GM19468 (cell line): ENCODE data around the gene MYOCOS.
A peak's percentile ranks its signal among the peaks of the same experiment; 100 is the strongest.
"Not testable (repeated sequence)": the region's sequence is repeated elsewhere in the genome, so short reads cannot be mapped to it uniquely, and the experiment has no call there.

Experiments
- ATAC-seq: cut with Tn5 transposase; IDR thresholded peaks from one replicate; pipeline ENCODE4 v1.9.1; 2021; ENCODE audit warnings: mild to moderate bottlenecking, moderate library complexity, moderate number of reproducible peaks; ENCODE audit not compliant: unreplicated experiment; ENCODE audit errors: extremely low read depth

MYOCOS gene, protein sequence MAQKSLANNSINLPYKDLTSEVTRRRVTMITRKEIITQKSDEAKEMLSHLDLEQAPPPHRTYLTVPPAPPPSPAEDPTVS

DNA sequence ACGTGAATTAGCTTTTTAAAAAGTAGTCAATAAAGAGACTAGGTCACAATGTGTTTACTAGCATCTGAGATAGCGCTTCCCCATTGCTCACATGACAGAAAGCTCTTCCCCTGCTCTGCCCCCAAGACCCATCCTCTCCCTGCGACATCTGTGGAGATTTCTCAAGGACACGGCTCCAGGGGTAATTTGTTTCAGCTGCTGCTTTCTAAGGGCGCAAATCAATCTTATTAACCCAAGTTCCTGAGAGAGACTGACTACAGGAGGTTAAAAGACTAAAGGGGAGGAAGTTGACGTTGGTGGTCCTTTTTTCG is at the start of gene MYOCOS:
TSS of gene MYOCOS (plus strand) at position 92 of the 311 bp plus-strand sequence. CDS start 1,641 bp downstream, outside the sequence.
- ATAC-seq = no peak

DNA sequence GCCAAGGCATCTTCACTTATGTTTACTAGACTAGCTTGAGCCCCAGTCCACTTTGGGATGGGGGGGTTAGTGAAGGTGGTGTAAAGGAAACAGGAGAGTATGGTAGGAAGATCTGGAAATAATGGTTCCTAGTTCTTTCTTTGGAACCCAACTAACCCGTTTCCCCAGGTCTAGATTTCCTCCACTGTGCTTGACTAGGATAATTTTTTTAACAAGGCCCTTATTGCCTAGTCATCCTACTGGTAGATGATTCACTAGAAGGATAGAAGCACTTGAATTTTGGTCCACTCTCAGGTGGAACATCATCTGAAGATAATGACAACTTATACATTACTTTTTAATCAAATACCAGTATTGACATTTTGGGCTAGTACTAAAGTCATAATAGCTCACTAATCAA is 45.9 kb upstream of the MYOCOS start:
- ATAC-seq = no peak

- ATAC-seq = no peak
These were observed 40.8 kb upstream of the MYOCOS start for GRCh38 chr1:171581226-171581625.

DNA sequence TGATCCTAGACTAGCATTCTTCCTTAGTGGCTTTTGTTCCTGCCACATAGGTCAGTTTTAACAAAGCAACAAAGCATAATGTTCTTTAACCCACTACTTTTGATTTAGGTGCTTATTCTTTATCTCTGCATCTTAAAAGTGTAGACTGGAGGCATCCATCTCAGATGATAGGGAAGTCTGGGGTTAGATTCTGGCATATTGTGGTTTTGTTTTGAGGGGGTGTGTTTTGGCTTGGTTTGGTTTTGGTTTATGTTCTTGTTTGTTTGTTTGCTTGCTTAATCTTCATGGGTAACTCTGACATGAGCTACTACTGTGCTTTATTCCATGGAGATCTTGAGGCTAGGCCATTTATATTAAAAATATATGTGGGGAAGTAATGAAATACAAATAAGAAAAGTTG is 40.3 kb upstream of the MYOCOS start:
- no peak for ATAC-seq

- no peak for ATAC-seq
These were observed 39.5 kb upstream of the MYOCOS start for GRCh38 chr1:171582589-171582988.

DNA sequence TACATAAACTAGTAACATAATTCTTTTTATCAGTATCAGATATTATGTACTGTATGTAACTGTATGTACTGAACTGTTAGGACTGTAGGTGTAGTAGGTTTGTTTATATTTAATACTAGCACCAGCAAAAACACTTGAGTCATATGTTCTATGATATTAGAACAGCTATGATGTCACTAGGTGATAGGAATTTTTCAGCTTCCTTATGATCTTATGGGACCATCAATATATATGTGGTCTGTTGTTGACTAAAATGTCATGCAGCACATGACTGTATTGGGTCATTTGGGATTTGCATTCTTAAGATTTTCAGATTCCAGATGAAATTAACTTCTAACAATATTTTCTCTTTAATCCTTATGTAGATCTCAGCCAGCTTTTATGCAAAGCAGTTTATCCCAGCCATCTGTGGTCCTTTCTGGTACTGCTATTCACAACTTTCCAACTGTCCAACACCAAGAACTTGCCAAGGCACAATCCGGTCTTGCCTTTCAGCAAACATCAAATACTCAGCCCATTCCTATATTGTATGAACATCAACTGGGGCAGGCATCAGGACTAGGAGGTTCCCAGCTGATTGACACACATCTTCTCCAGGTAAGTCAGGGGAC is 38.3 kb upstream of the MYOCOS start:
- ATAC-seq = no peak

DNA sequence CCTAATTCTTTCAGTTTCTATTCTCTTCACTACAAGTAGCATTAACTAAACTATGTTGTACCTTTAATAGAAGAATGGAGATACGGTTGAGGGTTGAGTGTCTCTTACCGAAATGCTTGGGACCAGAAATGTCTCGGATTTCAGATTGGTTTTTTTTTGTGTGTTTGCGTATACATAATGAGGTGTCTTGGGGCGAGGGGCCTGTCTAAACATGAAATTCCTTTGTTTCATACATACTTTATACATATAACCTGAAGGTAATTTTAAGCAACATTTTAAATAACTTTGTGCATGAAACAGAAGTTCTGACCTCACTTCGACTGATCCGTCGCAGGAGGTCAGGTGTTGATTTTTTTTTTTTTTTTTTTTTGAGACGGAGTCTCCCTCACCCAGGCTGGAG is 36.3 kb upstream of the MYOCOS start:
- no peak for ATAC-seq

DNA sequence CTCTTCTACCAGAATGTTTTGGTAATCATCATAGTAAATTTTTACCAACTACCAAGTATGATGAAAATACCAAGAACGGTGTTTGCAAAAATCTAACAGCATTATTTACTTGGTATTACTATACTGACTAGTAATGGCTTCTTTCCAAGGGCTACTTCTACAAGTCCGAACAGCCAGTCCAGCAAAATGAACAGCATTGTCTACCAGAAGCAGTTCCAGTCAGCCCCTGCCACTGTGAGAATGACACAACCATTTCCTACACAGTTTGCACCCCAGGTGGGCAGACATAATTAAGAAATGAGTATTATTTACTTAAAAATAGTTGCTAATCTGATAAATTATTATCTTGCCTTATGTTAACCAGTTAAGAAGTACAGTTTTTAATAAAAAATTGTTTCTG is 33.8 kb upstream of the MYOCOS start:
- ATAC-seq = no peak

DNA sequence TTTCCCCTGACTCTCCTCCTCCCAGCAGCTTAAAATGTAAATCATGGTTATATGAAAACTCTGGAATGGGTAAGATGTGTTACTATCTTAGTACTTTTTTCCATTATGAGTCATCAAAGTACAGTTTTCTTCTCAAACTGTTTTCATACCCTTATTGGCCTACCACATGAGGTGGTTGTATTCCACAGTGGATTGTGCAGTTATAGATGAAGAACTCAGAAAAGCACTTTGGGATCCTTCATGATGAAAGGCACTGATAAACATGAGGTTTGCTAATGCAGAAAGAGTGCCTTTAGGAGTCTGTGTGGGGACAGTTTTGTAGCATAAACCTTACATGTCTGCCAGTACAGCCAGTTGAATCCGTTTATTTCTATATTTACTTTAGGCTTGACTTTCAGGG is 32.0 kb upstream of the MYOCOS start:
- no peak for ATAC-seq

GRCh38 chr1:171595324-171595723 is 26.7 kb upstream of the MYOCOS start:
- no peak for ATAC-seq

GRCh38 chr1:171596119-171596518 is 25.9 kb upstream of the MYOCOS start:
- ATAC-seq = no peak

DNA sequence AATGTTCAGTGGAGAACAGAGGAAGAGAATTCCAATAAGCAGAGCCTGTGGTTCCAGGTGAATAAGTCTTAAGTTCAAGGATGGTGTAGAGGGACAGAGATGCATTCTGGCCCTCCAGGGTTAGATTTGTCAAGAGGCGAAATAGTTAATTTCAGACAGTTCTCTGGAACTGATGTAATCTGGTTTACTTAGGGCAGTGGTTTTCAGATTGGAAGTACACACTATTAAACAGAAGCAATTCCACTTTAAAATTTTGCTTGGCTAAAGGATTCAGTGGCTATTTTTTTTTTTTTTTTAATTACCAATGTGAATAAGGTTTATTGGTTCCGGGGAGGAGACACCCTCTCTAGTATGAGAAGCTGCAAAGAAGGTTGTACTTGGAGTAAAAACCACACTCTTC is 25.3 kb upstream of the MYOCOS start:
- ATAC-seq = no peak

DNA sequence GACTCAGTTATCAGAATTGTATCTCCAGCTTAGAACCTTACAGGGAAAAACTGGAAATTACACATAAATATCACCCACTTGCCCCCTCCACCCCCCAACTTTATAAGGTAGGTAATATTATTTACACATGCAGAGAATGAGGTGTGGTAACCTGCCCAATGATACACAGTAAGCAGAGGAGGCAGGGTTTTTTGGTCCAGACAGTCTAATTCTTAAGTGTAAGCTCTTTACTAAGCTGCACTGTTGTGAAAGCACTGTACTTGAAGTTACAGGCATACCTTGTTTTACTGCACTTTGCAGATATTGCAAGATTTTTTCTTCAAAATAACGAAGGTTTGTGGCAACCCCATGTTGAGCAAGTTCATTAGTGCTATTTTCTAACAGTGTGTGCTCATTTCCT is 24.8 kb upstream of the MYOCOS start:
- no peak for ATAC-seq

- ATAC-seq = not testable (repeated sequence)
These were observed 21.7 kb upstream of the MYOCOS start for GRCh38 chr1:171600310-171600709.

- ATAC-seq = no peak
These were observed 21.2 kb upstream of the MYOCOS start for GRCh38 chr1:171600862-171601261.

GRCh38 chr1:171603042-171603441 is 19.0 kb upstream of the MYOCOS start:
- not testable (repeated sequence) for ATAC-seq

DNA sequence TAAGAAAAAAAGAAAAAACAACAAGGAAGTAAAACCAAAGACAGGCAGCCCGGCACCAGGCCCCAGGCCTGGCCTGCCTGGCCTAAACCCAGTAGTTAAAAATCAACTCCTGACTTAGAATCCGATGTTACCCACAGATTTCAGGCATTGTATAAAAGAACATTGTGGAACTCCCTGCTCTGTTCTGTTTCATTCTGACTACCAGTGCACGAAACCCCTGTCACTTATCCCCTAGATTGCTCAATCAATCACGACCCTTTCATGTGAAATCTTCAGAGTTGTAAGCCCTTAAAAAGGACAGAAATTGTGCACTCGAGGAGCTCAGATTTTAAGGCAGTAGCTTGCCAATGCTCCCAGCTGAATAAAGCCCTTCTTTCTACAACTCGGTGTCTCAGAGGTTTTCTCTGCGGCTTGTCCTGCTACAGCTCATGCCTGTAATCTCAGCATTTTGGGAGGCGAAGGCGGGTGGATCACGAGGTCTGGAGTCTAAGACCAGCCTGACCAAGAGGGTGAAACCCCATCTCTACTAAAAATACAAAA is 15.6 kb upstream of the MYOCOS start:
- peak; percentile 58 for ATAC-seq

- ATAC-seq = no peak
These were observed 11.7 kb upstream of the MYOCOS start for GRCh38 chr1:171610385-171610784.

GRCh38 chr1:171611306-171611705 is 10.7 kb upstream of the MYOCOS start:
- no peak for ATAC-seq

DNA sequence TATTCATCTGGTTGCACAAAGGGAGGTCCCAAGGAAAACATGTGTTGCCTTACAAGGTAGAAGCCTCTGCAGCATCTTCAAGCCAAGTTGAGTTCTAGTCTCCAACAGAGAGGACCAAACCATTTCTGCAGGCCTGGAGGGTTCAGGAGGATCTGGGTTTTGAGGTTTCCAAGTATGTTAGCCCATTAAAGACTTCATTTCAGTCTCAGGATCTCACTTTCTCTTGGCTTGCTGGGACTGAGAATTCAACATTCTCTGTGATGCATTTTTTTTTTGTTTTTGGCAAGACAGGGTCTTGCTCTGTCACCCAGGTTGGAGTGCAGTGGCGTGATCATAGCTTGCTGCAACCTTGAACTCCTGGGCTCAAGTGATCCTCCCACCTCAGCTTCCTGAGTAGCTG is 8.8 kb upstream of the MYOCOS start:
- ATAC-seq = no peak

DNA sequence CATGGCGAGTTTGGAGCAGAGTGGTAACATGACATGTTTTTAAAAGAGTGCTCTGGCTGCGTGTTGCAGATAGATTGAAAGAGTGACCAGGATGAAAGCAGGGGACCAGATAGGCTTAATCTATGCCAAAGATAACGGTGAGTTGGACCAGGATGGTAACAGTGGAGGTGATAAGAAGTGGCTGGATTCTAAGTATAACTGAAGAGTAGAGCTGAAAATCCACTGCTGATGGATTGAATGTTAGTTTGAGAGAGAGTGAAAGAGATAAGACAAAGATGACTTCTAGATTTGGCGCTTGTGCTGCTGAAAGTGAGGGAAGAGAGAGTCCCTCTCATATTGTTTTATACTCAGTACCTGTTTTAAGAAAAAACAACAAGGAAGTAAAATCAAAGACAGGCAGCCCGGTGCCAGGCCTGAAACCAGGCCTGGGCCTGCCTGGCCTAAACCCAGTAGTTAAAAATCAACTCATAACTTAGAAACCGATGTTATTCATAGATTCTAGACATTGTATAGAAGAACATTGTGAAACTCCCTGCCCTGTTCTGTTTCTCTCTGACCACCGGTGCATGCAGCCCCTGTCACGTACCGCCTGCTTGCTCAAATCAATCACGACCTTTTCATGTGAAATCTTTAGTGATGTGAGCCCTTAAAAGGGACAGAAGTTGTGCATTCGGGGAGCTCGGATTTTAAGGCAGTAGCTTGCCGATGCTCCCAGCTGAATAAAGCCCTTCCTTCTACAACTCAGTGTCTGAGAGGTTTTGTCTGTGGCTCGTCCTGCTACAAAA is 6.7 kb upstream of the MYOCOS start:
- peak; percentile 9 for ATAC-seq

DNA sequence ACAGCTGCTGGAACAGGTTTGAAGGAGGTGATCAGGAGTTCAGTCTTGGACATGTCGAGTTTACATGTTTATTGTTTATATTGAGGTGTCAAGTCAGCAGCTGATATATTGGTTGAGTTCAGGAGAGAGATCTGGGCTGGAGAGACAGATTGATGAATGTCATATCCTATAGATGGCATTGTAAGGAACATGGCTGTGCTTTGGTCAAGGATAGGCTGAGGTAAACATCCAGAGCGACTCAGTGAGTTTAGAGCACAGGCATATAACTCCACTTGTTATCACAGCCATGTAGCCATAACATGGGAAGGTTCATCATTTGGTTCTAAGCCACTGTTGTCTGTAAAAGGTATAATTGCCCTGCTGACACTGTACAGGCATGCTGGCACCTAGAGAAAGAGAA is 5.5 kb upstream of the MYOCOS start:
- no peak for ATAC-seq
